ENCODE measurements around the gene PKP1. TPM values are rescaled to one million over a fixed set of nuclear protein-coding genes. Genes with fewer than 3 reads are reported as not detected.

PKP1 gene
- total and polyA plus RNA-seq, 2 donors from 2014 or later, result 0.47 to 0.63 TPM

DNA sequence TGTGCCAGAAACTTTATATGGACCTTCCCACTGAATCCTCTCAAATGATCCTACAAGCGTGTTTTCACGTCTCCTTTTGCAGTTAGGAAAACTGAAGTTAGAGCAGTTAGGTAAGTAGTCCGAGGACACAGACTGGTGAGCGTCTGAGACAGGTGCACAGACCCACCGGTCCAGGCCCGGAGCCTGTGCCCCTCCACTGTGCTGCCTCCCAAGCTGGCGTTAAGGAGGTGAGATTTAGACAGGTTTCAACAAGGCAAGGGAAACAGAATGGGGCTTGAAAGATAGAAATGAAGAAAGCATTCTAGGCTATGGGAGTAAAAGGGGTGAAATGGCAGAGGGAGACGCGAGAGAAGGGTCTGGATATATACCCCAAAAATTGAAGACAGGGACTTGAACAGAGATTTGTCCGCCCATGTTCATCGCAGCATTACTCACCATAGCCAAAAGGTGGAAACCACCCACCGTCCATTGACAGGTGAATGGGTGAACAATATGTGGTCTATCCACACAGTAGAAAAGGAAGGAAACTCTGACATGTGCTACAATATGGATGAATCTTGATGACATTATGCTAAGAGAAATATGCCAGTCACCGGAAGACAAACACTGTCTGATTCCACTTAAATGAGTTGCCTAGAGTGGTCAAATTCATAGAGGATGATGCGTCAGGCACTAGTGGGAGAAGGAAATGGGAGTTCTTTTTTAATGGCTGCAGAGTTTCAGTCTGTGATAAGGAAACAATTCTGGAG is 15.7 kb upstream of the PKP1 start:
- no peaks in the 10 kb centered on the region for H3K27me3 ChIP-seq (ENCODE audit: control insufficient read depth, insufficient read depth, low read length)

GRCh38 chr1:201268604-201269151 is 14.6 kb upstream of the PKP1 start:
- no peaks in the 10 kb centered on the region for H3K27me3 ChIP-seq (ENCODE audit: control insufficient read depth, insufficient read depth, low read length)
- intact Hi-C loops (cut with DNase I), result no loop called here
- no peak overlapping the region for H3K4me3 ChIP-seq (ENCODE audit: low read length in 3 of 3)
- FAIRE-seq (no peak), DNase-seq (peak; percentile 24 to 69 (median 58))
- H3K4me1 ChIP-seq (ENCODE audit: control insufficient read depth in 2 of 3, insufficient read depth in 2 of 3, low read depth in 1 of 3, low read length in 3 of 3), result no peaks in the 10 kb centered on the region
- no peaks in the 10 kb centered on the region for H3K36me3 ChIP-seq (ENCODE audit: control insufficient read depth in 2 of 3, insufficient read depth in 3 of 3, low read length in 3 of 3)
- no peak overlapping the region for H3K9ac ChIP-seq (ENCODE audit: low read length in 3 of 3)
- TF ChIP-seq CTCF (IDR thresholded peaks at IDR 0.05; ENCODE audit: borderline replicate concordance, extremely low read depth, insufficient read depth), result no peak
- no peak overlapping the region for H3K27ac ChIP-seq (ENCODE audit: low read depth in 2 of 2, low read length in 2 of 2)
- no peaks in the 10 kb centered on the region for H3K9me3 ChIP-seq (ENCODE audit: control insufficient read depth in 2 of 3, insufficient read depth in 1 of 3, low read length in 3 of 3)

More for the DNA sequence above, 15.7 kb upstream of the PKP1 start:
- intact Hi-C loops (cut with DNase I), result no loop called here
- H3K9me3 ChIP-seq (ENCODE audit: control insufficient read depth in 2 of 3, insufficient read depth in 1 of 3, low read length in 3 of 3), result no peaks in the 10 kb centered on the region
- H3K9ac ChIP-seq (ENCODE audit: low read length in 3 of 3), result no peak overlapping the region
- DNase-seq (peak in 1 of 5 donors; percentile 3), FAIRE-seq (no peak)
- no peak for TF ChIP-seq CTCF (IDR thresholded peaks at IDR 0.05; ENCODE audit: borderline replicate concordance, extremely low read depth, insufficient read depth)
- no peak overlapping the region for H3K27ac ChIP-seq (ENCODE audit: low read depth in 2 of 2, low read length in 2 of 2)
- H3K36me3 ChIP-seq (ENCODE audit: control insufficient read depth in 2 of 3, insufficient read depth in 3 of 3, low read length in 3 of 3), result no peaks in the 10 kb centered on the region
- H3K4me3 ChIP-seq (ENCODE audit: low read length in 3 of 3), result no peak overlapping the region
- H3K4me1 ChIP-seq (ENCODE audit: control insufficient read depth in 2 of 3, insufficient read depth in 2 of 3, low read depth in 1 of 3, low read length in 3 of 3), result no peaks in the 10 kb centered on the region

DNA sequence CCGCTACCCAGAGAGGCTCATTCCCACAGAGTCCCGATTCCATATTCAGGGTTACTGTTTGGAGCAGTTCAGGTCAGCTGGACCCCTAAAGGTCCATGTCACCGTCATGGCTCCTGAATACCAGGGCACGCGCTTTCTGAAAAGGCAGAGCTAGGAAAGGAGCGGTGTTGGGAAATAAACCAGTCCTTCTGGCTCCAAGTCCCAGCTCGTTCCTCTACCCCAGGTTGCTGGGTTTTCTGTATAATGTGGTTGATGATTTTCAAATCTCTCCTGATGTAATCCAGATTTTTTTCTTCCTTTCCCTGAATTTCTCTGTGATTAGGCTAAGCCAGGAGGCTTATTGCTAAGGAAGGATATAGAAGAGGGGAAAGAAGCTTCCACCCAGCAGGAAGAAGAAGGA is 14.0 kb upstream of the PKP1 start:
- no peaks in the 10 kb centered on the region for H3K36me3 ChIP-seq (ENCODE audit: control insufficient read depth in 2 of 3, insufficient read depth in 3 of 3, low read length in 3 of 3)
- H3K4me1 ChIP-seq (ENCODE audit: control insufficient read depth in 2 of 3, insufficient read depth in 2 of 3, low read depth in 1 of 3, low read length in 3 of 3), result no peaks in the 10 kb centered on the region
- no peak overlapping the region for H3K4me3 ChIP-seq (ENCODE audit: low read length in 3 of 3)
- no peak for TF ChIP-seq CTCF (IDR thresholded peaks at IDR 0.05; ENCODE audit: borderline replicate concordance, extremely low read depth, insufficient read depth)
- FAIRE-seq, result no peak
- H3K27me3 ChIP-seq (ENCODE audit: control insufficient read depth, insufficient read depth, low read length), result no peaks in the 10 kb centered on the region
- peak in 1 of 5 donors; percentile 9 for DNase-seq
- no peak overlapping the region for H3K9ac ChIP-seq (ENCODE audit: low read length in 3 of 3)
- H3K27ac ChIP-seq (ENCODE audit: low read depth in 2 of 2, low read length in 2 of 2), result no peak overlapping the region
- intact Hi-C loops (cut with DNase I), result no loop called here
- H3K9me3 ChIP-seq (ENCODE audit: control insufficient read depth in 2 of 3, insufficient read depth in 1 of 3, low read length in 3 of 3), result no peaks in the 10 kb centered on the region

Measured in kidney (tissue), 14 donors.